MM.1S (cell line): ENCODE data around the gene PLEKHG5.

ENCODE experiments used
- DNase-seq: peaks from one replicate; pipeline ENCODE4 v3.0.0-alpha.2; 2015
- H2AFZ ChIP-seq: fragments of 300-600 bp; sonication (generic); 2 replicates; pipeline ENCODE4 v1.6.0; 2016; ENCODE audit warnings: antibody characterized with exemption, low read length
- H3F3A ChIP-seq: fragments of 300-600 bp; sonication (generic); 2 replicates; pipeline ENCODE4 v1.6.1; 2016; ENCODE audit warnings: mild to moderate bottlenecking, antibody characterized with exemption, low read length, moderate library complexity, mixed read lengths; ENCODE audit not compliant: insufficient read depth
- H3K27ac ChIP-seq: fragments of 300-600 bp; sonication (generic); 2 replicates; pipeline ENCODE4 v1.5.1; 2016; ENCODE audit warnings: mild to moderate bottlenecking, low read length
- H3K27me3 ChIP-seq: fragments of 300-600 bp; sonication (generic); replicated peaks from 2 replicates; pipeline ENCODE4 v1.6.0; 2016; ENCODE audit warnings: low read length; ENCODE audit not compliant: insufficient read depth
- H3K36me3 ChIP-seq: fragments of 300-600 bp; sonication (generic); replicated peaks from 2 replicates; pipeline ENCODE4 v1.6.1; 2016; ENCODE audit warnings: mild to moderate bottlenecking, low read length, mixed read lengths; ENCODE audit not compliant: insufficient read depth
- H3K4me1 ChIP-seq: fragments of 300-600 bp; sonication (generic); 2 replicates; pipeline ENCODE4 v1.6.1; 2016; ENCODE audit warnings: low read length, mixed read lengths
- H3K4me2 ChIP-seq: fragments of 300-600 bp; sonication (generic); 2 replicates; pipeline ENCODE4 v1.6.0; 2016; ENCODE audit warnings: low read depth, low read length
- H3K4me3 ChIP-seq: fragments of 300-600 bp; sonication (generic); 2 replicates; pipeline ENCODE4 v1.5.1; 2016; ENCODE audit warnings: low read length, mixed read lengths
- H3K79me2 ChIP-seq: fragments of 300-600 bp; sonication (generic); 2 replicates; pipeline ENCODE4 v1.6.1; 2016; ENCODE audit warnings: mixed run types, low read length, mixed read lengths
- H3K9ac ChIP-seq: fragments of 300-600 bp; sonication (generic); 2 replicates; pipeline ENCODE4 v1.6.1; 2016; ENCODE audit warnings: low read length, mixed read lengths
- H3K9me2 ChIP-seq: fragments of 300-600 bp; sonication (generic); replicated peaks from 2 replicates; pipeline ENCODE4 v1.6.1; 2016; ENCODE audit warnings: mild to moderate bottlenecking, low read length, mixed read lengths; ENCODE audit not compliant: insufficient read depth
- H3K9me3 ChIP-seq: fragments of 300-600 bp; sonication (generic); replicated peaks from 2 replicates; pipeline ENCODE4 v1.6.1; 2016; ENCODE audit warnings: mild to moderate bottlenecking, low read length, mixed read lengths; ENCODE audit not compliant: insufficient read depth
- H4K20me1 ChIP-seq: fragments of 300-600 bp; sonication (generic); 2 replicates; pipeline ENCODE4 v1.6.1; 2016; ENCODE audit warnings: mild to moderate bottlenecking, low read length, moderate library complexity, mixed read lengths; ENCODE audit not compliant: insufficient read depth
- EZH2 ChIP-seq: fragments of 300-600 bp; sonication (generic); optimal IDR thresholded peaks from 2 replicates; pipeline ENCODE3; 2017; ENCODE audit warnings: low read depth, mild to moderate bottlenecking, antibody characterized with exemption, low read length, mixed read lengths
- EZH2phosphoT487 ChIP-seq: fragments of 300-600 bp; sonication (generic); IDR thresholded peaks from 2 replicates; pipeline ENCODE4 v1.6.1; 2018; ENCODE audit warnings: antibody characterized with exemption, low read length
- TF ChIP-seq, protein P1 (sequence below): fragments of 300-600 bp; sonication (generic); IDR thresholded peaks from 2 replicates; pipeline ENCODE4 v1.5.1; 2016; ENCODE audit warnings: antibody characterized with exemption, low read length, mixed read lengths

The PLEKHG5 gene

DNA sequence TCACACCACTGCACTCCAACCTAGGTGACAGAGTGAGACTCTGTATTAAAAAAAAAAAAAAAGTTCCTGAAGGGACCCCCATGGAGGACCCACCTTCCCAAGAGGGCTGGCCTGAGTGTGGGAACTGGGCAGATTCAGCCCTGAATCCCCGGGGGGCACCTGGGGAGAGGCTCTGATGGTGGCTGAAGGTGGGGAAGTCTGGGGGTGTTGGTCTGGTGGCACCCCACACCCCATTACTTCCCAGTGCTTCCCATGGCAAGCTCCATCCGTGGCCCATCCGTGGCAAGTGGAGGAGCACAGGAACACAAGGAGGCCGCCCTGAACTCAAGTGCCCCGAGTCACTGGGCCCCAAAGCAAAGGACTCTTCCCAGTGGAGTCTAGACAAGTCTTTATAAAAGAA is 24.7 kb downstream of the PLEKHG5 start:
- H3K27me3 ChIP-seq: peaks cover 68% of the 10 kb centered on the region
- no peaks in the 10 kb centered on the region for H3K36me3 ChIP-seq
- H3K9me3 ChIP-seq: no peaks in the 10 kb centered on the region

DNA sequence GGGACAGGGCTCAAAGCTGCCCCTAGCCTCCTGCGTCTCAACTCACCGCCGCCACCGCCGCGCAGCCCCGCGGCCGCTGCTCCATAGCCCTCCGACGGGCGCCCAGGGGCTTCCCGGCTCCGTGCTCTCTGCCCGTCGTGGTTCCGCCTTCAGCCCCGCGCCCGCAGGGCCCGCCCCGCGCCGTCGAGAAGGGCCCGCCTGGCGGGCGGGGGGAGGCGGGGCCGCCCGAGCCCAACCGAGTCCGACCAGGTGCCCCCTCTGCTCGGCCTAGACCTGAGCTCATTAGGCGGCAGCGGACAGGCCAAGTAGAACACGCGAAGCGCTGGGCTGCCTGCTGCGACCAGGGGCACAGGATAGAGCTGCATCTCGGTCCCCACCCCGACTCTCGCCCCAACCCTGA is 25.4 kb downstream of the PLEKHG5 start, which contains the start of gene TNFRSF25:
TSS of gene TNFRSF25 (minus strand) at position 151 of the 400 bp plus-strand sequence. CDS start at position 85, 66 bp downstream.
- H2AFZ ChIP-seq: no peak within 1 kb of the TSS
- H3K27ac ChIP-seq: no peak within 1 kb of the TSS
- no peak within 1 kb of the TSS for H3K4me3 ChIP-seq
- H3K9ac ChIP-seq: no peak within 1 kb of the TSS
- no peaks in the 10 kb centered on the region for H3K79me2 ChIP-seq
- H3K9me2 ChIP-seq: no peaks in the 10 kb centered on the region
- no peaks in the 10 kb centered on the region for H3F3A ChIP-seq
- H3K27me3 ChIP-seq: peaks cover 75% of the 10 kb centered on the region
- no peaks in the 10 kb centered on the region for H3K9me3 ChIP-seq
- no peaks in the 10 kb centered on the region for H3K36me3 ChIP-seq
- H3K4me2 ChIP-seq: no peak within 1 kb of the TSS
- H3K4me1 ChIP-seq: no peaks in the 10 kb centered on the region
- TF ChIP-seq EZH2phosphoT487: no peak
- TF ChIP-seq, protein P1, sequence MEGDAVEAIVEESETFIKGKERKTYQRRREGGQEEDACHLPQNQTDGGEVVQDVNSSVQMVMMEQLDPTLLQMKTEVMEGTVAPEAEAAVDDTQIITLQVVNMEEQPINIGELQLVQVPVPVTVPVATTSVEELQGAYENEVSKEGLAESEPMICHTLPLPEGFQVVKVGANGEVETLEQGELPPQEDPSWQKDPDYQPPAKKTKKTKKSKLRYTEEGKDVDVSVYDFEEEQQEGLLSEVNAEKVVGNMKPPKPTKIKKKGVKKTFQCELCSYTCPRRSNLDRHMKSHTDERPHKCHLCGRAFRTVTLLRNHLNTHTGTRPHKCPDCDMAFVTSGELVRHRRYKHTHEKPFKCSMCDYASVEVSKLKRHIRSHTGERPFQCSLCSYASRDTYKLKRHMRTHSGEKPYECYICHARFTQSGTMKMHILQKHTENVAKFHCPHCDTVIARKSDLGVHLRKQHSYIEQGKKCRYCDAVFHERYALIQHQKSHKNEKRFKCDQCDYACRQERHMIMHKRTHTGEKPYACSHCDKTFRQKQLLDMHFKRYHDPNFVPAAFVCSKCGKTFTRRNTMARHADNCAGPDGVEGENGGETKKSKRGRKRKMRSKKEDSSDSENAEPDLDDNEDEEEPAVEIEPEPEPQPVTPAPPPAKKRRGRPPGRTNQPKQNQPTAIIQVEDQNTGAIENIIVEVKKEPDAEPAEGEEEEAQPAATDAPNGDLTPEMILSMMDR: no peak
- TF ChIP-seq EZH2: no peak
- DNase-seq: no peak
- no peaks in the 10 kb centered on the region for H4K20me1 ChIP-seq

More for the DNA sequence above, 24.7 kb downstream of the PLEKHG5 start:
- DNase-seq: no peak
- no peak overlapping the region for H3K9ac ChIP-seq
- no peaks in the 10 kb centered on the region for H3F3A ChIP-seq
- H2AFZ ChIP-seq: no peak overlapping the region
- H3K9me2 ChIP-seq: no peaks in the 10 kb centered on the region
- no peaks in the 10 kb centered on the region for H3K79me2 ChIP-seq
- no peaks in the 10 kb centered on the region for H3K4me1 ChIP-seq
- H3K4me2 ChIP-seq: no peak overlapping the region
- no peak overlapping the region for H3K4me3 ChIP-seq
- no peak overlapping the region for H3K27ac ChIP-seq
- no peaks in the 10 kb centered on the region for H4K20me1 ChIP-seq
- no peak for TF ChIP-seq EZH2phosphoT487
- TF ChIP-seq, protein P1: no peak
- no peak for TF ChIP-seq EZH2

DNA sequence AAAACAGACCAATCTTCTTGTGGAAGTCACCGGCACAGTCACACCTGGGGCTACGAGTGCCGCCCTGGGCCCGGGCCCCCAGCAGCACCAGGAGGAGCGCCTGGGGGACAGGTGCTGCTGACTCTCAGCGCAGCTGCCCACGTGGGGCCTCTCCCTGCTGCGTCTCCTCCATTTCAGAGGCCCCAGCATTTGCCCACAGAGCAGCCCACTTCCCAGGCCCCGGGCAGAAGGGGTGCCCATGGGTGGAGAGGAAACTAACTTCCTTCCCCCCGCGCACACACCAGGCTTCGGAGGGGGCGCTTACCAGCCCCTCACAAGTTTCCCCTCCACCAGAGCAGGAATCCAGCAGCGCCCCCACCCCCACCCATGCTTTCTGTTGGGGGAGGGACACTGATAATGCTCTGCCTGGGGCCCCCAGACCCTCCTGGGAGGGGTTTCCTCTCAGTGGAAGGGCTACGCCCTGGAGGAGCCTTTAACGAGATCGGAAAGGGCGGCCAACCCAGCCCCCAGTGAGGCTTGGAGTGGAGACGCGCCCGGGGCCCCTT is 25.9 kb downstream of the PLEKHG5 start:
- Histone ChIP-seq H2AFZ (no peak overlapping the region), H3K79me2 (no peaks in the 10 kb centered on the region), H3K36me3 (no peaks in the 10 kb centered on the region), H3K9me2 (no peaks in the 10 kb centered on the region), H3K27me3 (peaks cover 80% of the 10 kb centered on the region), H3K4me3 (no peak overlapping the region), H3F3A (no peaks in the 10 kb centered on the region), H4K20me1 (no peaks in the 10 kb centered on the region), H3K9me3 (no peaks in the 10 kb centered on the region), H3K4me2 (no peak overlapping the region), H3K9ac (no peak overlapping the region), H3K4me1 (no peaks in the 10 kb centered on the region), H3K27ac (no peak overlapping the region)
- TF ChIP-seq EZH2: no peak
- DNase-seq: no peak

DNA sequence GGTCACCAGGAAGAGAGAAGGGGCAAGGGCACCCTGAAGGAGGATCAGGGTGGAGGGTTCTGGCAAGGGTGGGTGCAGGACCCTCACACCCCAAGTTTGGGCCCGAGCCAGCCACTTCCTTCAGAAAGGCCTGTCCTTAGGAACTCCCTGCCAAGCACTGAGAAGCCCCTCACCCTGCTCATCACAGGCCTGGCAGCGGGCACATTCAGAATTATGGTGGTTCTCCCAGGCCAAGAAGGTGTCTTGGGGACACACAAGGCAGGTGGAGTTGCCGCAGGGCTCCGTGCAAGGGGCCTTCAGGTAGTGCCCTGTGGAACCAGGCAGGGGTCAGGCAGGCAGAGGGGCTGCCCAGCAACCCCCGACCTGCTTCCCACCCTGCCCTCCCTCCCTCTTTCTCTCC is 26.6 kb downstream of the PLEKHG5 start:
- Histone ChIP-seq H4K20me1 (no peaks in the 10 kb centered on the region), H3F3A (no peaks in the 10 kb centered on the region), H3K27me3 (peaks cover 86% of the 10 kb centered on the region), H3K4me3 (no peak overlapping the region), H3K79me2 (no peaks in the 10 kb centered on the region), H3K9me3 (no peaks in the 10 kb centered on the region), H2AFZ (no peak overlapping the region), H3K4me1 (no peaks in the 10 kb centered on the region), H3K36me3 (no peaks in the 10 kb centered on the region), H3K27ac (no peak overlapping the region), H3K9me2 (no peaks in the 10 kb centered on the region), H3K9ac (no peak overlapping the region), H3K4me2 (no peak overlapping the region)
- TF ChIP-seq, protein P1: no peak
- no peak for TF ChIP-seq EZH2
- no peak for TF ChIP-seq EZH2phosphoT487
- no peak for DNase-seq
